ENCODE measurements around the gene OCA2.

OCA2 gene

GRCh38 chr15:28079313-28079969 is 19.7 kb downstream of the OCA2 start:
- H3K9me2 ChIP-seq (ENCODE audit: low read depth, low read length) = no peaks in the 10 kb centered on the region
- TF ChIP-seq EZH2 (IDR thresholded peaks at IDR 0.05; ENCODE audit: borderline replicate concordance, low read length) = no peak
- no peak for TF ChIP-seq CTCF (IDR thresholded peaks at IDR 0.05; ENCODE audit: low read length)
- no peaks in the 10 kb centered on the region for H3K9me3 ChIP-seq (ENCODE audit: low read length)
- no peak overlapping the region for H3K27ac ChIP-seq (ENCODE audit: low read depth, low read length, poor library complexity, severe bottlenecking)
- no peaks in the 10 kb centered on the region for H3K4me1 ChIP-seq (ENCODE audit: insufficient read depth, low read length, severe bottlenecking)
- H2AFZ ChIP-seq (ENCODE audit: low read length) = no peak overlapping the region
- no peaks in the 10 kb centered on the region for H3K79me2 ChIP-seq (ENCODE audit: insufficient read depth, low read length)
- no peaks in the 10 kb centered on the region for H3F3A ChIP-seq (ENCODE audit: insufficient read depth, low read length)
- no peak overlapping the region for H3K4me3 ChIP-seq (ENCODE audit: low read depth, low read length, poor library complexity, severe bottlenecking)
- no peak overlapping the region for H3K9ac ChIP-seq (ENCODE audit: low read length)
- no peaks in the 10 kb centered on the region for H3K27me3 ChIP-seq (ENCODE audit: insufficient read depth, low read length)
- no peak overlapping the region for H3K4me2 ChIP-seq (ENCODE audit: low read length)
- H3K36me3 ChIP-seq (ENCODE audit: insufficient read depth, low read length) = no peaks in the 10 kb centered on the region
- H4K20me1 ChIP-seq (ENCODE audit: insufficient read depth, low read length) = no peaks in the 10 kb centered on the region

DNA sequence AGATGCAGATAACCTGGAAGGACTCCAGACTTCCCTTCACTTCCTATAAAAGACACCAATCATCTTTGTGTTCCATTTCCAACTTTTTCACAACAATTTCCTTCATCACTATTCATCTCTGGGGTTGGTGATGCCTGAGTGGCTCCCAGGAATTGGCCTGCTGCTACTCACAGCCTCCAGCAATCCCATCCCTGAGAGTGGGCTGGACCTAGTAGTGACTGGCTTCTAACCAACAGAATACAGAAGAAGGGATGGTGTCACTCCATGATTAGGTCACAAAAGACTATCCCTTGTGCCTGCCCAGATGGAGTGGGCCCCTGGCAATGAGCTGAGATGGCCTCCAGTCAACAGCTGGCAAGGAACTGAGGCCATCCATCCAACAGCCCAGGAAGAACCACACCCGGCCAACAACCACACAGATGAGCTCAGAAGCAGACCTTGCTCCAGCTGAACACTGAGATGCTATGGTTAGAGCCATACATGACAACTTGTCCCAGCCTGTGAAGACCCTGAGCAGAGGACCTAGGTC is 20.9 kb downstream of the OCA2 start:
- no peaks in the 10 kb centered on the region for H3K27me3 ChIP-seq (ENCODE audit: insufficient read depth, low read length)
- no peaks in the 10 kb centered on the region for H3K9me2 ChIP-seq (ENCODE audit: low read depth, low read length)
- H3F3A ChIP-seq (ENCODE audit: insufficient read depth, low read length) = no peaks in the 10 kb centered on the region
- H3K36me3 ChIP-seq (ENCODE audit: insufficient read depth, low read length) = no peaks in the 10 kb centered on the region
- H3K9me3 ChIP-seq (ENCODE audit: low read length) = no peaks in the 10 kb centered on the region
- H3K27ac ChIP-seq (ENCODE audit: low read depth, low read length, poor library complexity, severe bottlenecking) = no peak overlapping the region
- H2AFZ ChIP-seq (ENCODE audit: low read length) = no peak overlapping the region
- H3K4me2 ChIP-seq (ENCODE audit: low read length) = no peak overlapping the region
- H3K9ac ChIP-seq (ENCODE audit: low read length) = no peak overlapping the region
- H4K20me1 ChIP-seq (ENCODE audit: insufficient read depth, low read length) = no peaks in the 10 kb centered on the region
- H3K79me2 ChIP-seq (ENCODE audit: insufficient read depth, low read length) = no peaks in the 10 kb centered on the region
- H3K4me1 ChIP-seq (ENCODE audit: insufficient read depth, low read length, severe bottlenecking) = no peaks in the 10 kb centered on the region
- no peak overlapping the region for H3K4me3 ChIP-seq (ENCODE audit: low read depth, low read length, poor library complexity, severe bottlenecking)
- TF ChIP-seq EZH2 (IDR thresholded peaks at IDR 0.05; ENCODE audit: borderline replicate concordance, low read length) = no peak
- TF ChIP-seq CTCF (IDR thresholded peaks at IDR 0.05; ENCODE audit: low read length) = no peak

GRCh38 chr15:28075573-28075972 is 23.5 kb downstream of the OCA2 start:
- Histone ChIP-seq H3K4me2 (ENCODE audit: low read length) (no peak overlapping the region), H3K36me3 (ENCODE audit: insufficient read depth, low read length) (no peaks in the 10 kb centered on the region), H3K27me3 (ENCODE audit: insufficient read depth, low read length) (no peaks in the 10 kb centered on the region), H3K9me3 (ENCODE audit: low read length) (no peaks in the 10 kb centered on the region), H3K9ac (ENCODE audit: low read length) (no peak overlapping the region), H4K20me1 (ENCODE audit: insufficient read depth, low read length) (no peaks in the 10 kb centered on the region), H2AFZ (ENCODE audit: low read length) (no peak overlapping the region), H3K4me1 (ENCODE audit: insufficient read depth, low read length, severe bottlenecking) (no peaks in the 10 kb centered on the region), H3F3A (ENCODE audit: insufficient read depth, low read length) (no peaks in the 10 kb centered on the region), H3K4me3 (ENCODE audit: low read depth, low read length, poor library complexity, severe bottlenecking) (no peak overlapping the region), H3K79me2 (ENCODE audit: insufficient read depth, low read length) (no peaks in the 10 kb centered on the region), H3K9me2 (ENCODE audit: low read depth, low read length) (no peaks in the 10 kb centered on the region), H3K27ac (ENCODE audit: low read depth, low read length, poor library complexity, severe bottlenecking) (no peak overlapping the region)
- TF ChIP-seq CTCF (IDR thresholded peaks at IDR 0.05; ENCODE audit: low read length) (no peak), EZH2 (IDR thresholded peaks at IDR 0.05; ENCODE audit: borderline replicate concordance, low read length) (no peak)
